Esophagus (tissue), 2 donors: ENCODE results near the gene OXSR1. TPM values are rescaled to one million over a fixed set of nuclear protein-coding genes. Genes with fewer than 3 reads are reported as not detected.
"Not testable (repeated sequence)": the region's sequence is repeated elsewhere in the genome, so short reads cannot be mapped to it uniquely, and the experiment has no call there.

Source experiments
- H3K27ac ChIP-seq, 2 donors: one replicate each; pipeline ENCODE4 v1.5.1; 2013; ENCODE audit warnings: low read depth in 2 of 2, mild to moderate bottlenecking in 2 of 2, inconsistent platforms in 1 of 2, low read length in 1 of 2, moderate library complexity in 1 of 2
- H3K27me3 ChIP-seq, 2 donors: one replicate each; pipeline ENCODE4 v1.6.1; 2013; ENCODE audit warnings: low read length in 2 of 2, control low read depth in 1 of 2, mild to moderate bottlenecking in 1 of 2; ENCODE audit not compliant: insufficient read depth in 2 of 2, control insufficient read depth in 1 of 2
- H3K36me3 ChIP-seq, 2 donors: one replicate each; pipeline ENCODE4 v1.6.1; 2013; ENCODE audit warnings: low read length in 1 of 2; ENCODE audit not compliant: control insufficient read depth in 2 of 2, insufficient read depth in 2 of 2
- H3K4me1 ChIP-seq, 2 donors: one replicate each; pipeline ENCODE4 v1.6.1; 2013; ENCODE audit warnings: low read length in 1 of 2; ENCODE audit not compliant: control insufficient read depth in 2 of 2, insufficient read depth in 2 of 2
- H3K4me3 ChIP-seq, 2 donors: one replicate each; pipeline ENCODE4 v1.5.1; 2013; ENCODE audit warnings: low read length in 2 of 2, mild to moderate bottlenecking in 2 of 2, low read depth in 1 of 2, moderate library complexity in 1 of 2
- H3K9me3 ChIP-seq, 2 donors: one replicate each; pipeline ENCODE4 v1.6.1; 2013; ENCODE audit warnings: mild to moderate bottlenecking in 2 of 2, low read depth in 1 of 2, low read length in 1 of 2, moderate library complexity in 1 of 2; ENCODE audit not compliant: control insufficient read depth in 2 of 2, insufficient read depth in 1 of 2
- WGBS, 2 donors: extraction: QIAGEN DNeasy Blood & Tissue Kit; methylation state at CpG; one replicate each; pipeline ENCODE4 v1.1.7; 2013; 5-methylcytosine and 5-hydroxymethylcytosine counted together
- polyA plus RNA-seq, 2 donors: library from polyadenylated mRNA; stranded (reverse); fragments of 200-250 nt; gene quantifications; one replicate each; pipeline ENCODE4 v1.2.3, GENCODE V29; 2013
- donor health status: healthy with polysubstance abuse.
- donor health status: Bipolar disorder and iron deficiency.

Gene OXSR1
- polyA plus RNA-seq, 2 donors, result 21.7 to 27.5 TPM

GRCh38 chr3:38153221-38153620 is 12.1 kb upstream of the OXSR1 start:
- peaks cover 0 to 6% of the 10 kb centered on the region in 2 donors for H3K4me1 ChIP-seq
- no peaks in the 10 kb centered on the region for H3K9me3 ChIP-seq
- peak overlapping the region; percentile 66 to 89 for H3K27ac ChIP-seq
- no peaks in the 10 kb centered on the region for H3K36me3 ChIP-seq
- H3K27me3 ChIP-seq, result no peaks in the 10 kb centered on the region
- H3K4me3 ChIP-seq, result no peak overlapping the region
- 86 to 90% methylated on average over 2 of the region's 2 CpGs for WGBS, 2 donors

- H3K27me3 ChIP-seq, result no peaks in the 10 kb centered on the region
- H3K4me1 ChIP-seq, result peaks cover 0 to 6% of the 10 kb centered on the region in 2 donors
- no peaks in the 10 kb centered on the region for H3K36me3 ChIP-seq
- peak overlapping the region in 1 of 2 donors; percentile 66 for H3K27ac ChIP-seq
- 58 to 68% methylated on average over 2 of the region's 2 CpGs for WGBS, 2 donors
- H3K4me3 ChIP-seq, result no peak overlapping the region
- H3K9me3 ChIP-seq, result no peaks in the 10 kb centered on the region
These were observed 11.3 kb upstream of the OXSR1 start for GRCh38 chr3:38154033-38154494.

DNA sequence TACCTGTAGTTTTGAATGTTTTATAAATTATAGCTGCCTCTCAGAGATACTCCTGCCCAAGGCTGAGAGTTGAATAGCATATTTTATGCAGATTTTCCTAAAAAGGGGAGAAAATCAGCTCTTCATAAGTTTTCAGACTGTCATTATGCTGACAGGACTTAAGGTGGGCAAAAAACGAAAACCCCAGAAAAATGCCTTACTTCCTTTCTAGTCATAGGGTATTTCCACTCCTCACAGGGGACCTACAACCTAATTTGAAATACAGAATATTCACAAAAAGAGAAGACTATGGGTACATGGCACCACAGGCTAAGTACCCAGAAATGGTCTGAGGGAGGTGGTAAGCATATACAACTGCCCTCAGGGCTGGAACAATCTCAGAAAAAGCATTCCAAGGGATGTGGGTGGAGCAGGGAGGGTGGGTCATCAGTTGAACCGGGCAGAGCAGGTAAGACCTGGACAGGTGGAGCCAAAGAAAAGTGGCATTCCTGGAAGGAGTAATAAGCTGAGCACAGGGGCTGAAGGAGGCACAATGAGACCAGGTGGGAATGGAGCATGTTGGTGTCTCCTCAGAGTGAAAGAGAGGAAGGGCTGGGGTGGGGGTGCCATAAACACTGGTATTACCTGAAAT is 10.6 kb upstream of the OXSR1 start:
- Histone ChIP-seq H3K9me3 (no peaks in the 10 kb centered on the region), H3K4me1 (peaks cover 0 to 6% of the 10 kb centered on the region in 2 donors), H3K27ac (peak overlapping the region; percentile 66 to 77), H3K4me3 (no peak overlapping the region), H3K36me3 (no peaks in the 10 kb centered on the region), H3K27me3 (no peaks in the 10 kb centered on the region)
- 56 to 57% methylated on average over 2 of the region's 2 CpGs for WGBS, 2 donors

GRCh38 chr3:38155825-38156224 is 9.5 kb upstream of the OXSR1 start:
- peaks cover 0 to 6% of the 10 kb centered on the region in 2 donors for H3K4me1 ChIP-seq
- H3K27ac ChIP-seq, result no peak overlapping the region
- no peak overlapping the region for H3K4me3 ChIP-seq
- 93 to 99% methylated on average over 2 of the region's 2 CpGs for WGBS, 2 donors
- no peaks in the 10 kb centered on the region for H3K27me3 ChIP-seq
- no peaks in the 10 kb centered on the region for H3K36me3 ChIP-seq
- H3K9me3 ChIP-seq, result no peaks in the 10 kb centered on the region

DNA sequence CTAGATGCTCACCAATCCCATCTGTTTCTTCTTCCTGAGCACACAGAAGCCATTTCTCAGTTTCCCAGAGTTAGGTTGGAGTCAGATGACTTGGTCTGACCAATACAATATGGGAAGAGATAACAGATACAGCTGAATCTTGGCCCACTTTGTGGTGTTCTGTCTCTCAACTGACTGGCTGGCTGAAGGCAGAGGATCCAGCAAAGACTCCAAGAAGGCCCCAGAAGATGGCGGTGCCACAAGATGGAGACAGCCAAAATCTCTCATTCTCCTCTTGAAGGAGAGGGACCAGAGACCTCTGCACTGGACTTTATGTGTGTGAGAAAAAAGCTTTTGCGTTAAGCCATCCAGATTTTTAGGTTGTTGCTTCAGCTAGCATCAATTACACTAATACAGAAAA is 8.2 kb upstream of the OXSR1 start:
- Histone ChIP-seq H3K4me1 (peaks cover 0 to 6% of the 10 kb centered on the region in 2 donors), H3K4me3 (no peak overlapping the region), H3K27ac (no peak overlapping the region), H3K27me3 (no peaks in the 10 kb centered on the region), H3K36me3 (no peaks in the 10 kb centered on the region), H3K9me3 (no peaks in the 10 kb centered on the region)
- WGBS, 2 donors, result 84 to 91% methylated on average over 2 of the region's 2 CpGs

- no peaks in the 10 kb centered on the region for H3K27me3 ChIP-seq
- H3K4me1 ChIP-seq, result peaks cover 0 to 4% of the 10 kb centered on the region in 2 donors
- no peaks in the 10 kb centered on the region for H3K36me3 ChIP-seq
- no peak overlapping the region for H3K27ac ChIP-seq
- H3K4me3 ChIP-seq, result no peak overlapping the region
- no peaks in the 10 kb centered on the region for H3K9me3 ChIP-seq
- 54 to 66% methylated on average over 3 of the region's 3 CpGs for WGBS, 2 donors
These were observed 7.7 kb upstream of the OXSR1 start for GRCh38 chr3:38157595-38157994.

GRCh38 chr3:38158472-38158871 is 6.9 kb upstream of the OXSR1 start:
- Histone ChIP-seq H3K27ac (no peak overlapping the region), H3K9me3 (no peaks in the 10 kb centered on the region), H3K4me3 (no peak overlapping the region), H3K36me3 (no peaks in the 10 kb centered on the region), H3K27me3 (no peaks in the 10 kb centered on the region), H3K4me1 (peaks cover 0 to 4% of the 10 kb centered on the region in 2 donors)
- WGBS, 2 donors, result 80 to 82% methylated on average over 5 of the region's 5 CpGs

DNA sequence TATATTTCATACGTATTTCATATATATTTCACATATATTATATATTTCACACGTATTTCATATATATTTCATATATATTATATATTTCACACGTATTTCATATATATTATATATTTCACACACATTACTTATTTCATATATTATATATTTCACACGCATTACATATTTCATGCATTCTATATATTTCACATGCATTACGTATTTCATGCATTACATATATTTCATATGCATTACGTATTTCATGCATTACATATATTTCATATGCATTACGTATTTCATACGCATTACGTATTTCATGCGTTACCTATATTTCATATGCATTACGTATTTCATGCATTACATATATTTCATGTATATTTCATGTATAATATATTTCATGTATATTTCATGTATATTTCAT is 4.6 kb upstream of the OXSR1 start:
- H3K4me1 ChIP-seq, H3K27me3 ChIP-seq, H3K36me3 ChIP-seq, H3K27ac ChIP-seq, H3K4me3 ChIP-seq, H3K9me3 ChIP-seq: not testable (repeated sequence)
- WGBS, 2 donors, result 92 to 96% methylated on average over 11 of the region's 11 CpGs

DNA sequence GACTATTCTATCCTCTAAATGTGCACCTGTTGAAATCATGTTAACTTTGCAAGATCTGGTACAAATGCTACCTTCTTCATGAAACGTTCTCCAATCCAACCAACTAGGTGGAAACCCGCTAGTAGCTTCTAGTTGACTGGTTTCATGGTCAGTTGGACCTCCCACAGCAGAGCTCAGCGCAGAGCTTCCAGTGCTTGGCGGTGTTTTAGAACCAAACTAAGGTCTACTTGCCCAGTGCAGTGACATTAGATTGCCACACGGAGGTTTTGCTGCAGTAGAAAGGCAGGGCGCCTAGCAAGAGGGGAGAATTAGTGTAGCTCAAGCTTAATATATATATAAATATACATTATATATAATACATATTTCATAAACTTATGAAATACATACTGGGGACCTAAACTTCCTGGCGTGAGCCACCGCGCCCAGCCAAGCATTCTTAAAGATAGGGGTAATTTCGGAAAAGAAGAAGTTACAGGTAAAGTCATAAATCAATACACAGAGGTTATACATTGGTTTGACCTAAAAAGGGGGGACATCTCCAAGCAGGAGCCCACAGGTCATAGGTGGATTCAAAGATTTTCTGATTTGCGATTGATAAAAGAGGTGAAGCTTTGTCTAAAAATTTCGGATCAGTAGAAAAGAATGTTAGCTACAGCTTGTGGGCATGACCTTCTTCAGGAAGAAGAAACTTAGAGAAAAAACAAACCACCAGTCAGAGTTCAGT is 2.1 kb upstream of the OXSR1 start:
- no peaks in the 10 kb centered on the region for H3K27me3 ChIP-seq
- WGBS, 2 donors, result 90 to 94% methylated on average over 12 of the region's 12 CpGs
- H3K27ac ChIP-seq, result peak overlapping the region; percentile 4 to 22
- H3K4me1 ChIP-seq, result peaks cover 0 to 2% of the 10 kb centered on the region in 2 donors
- no peaks in the 10 kb centered on the region for H3K9me3 ChIP-seq
- H3K36me3 ChIP-seq, result no peaks in the 10 kb centered on the region
- no peak overlapping the region for H3K4me3 ChIP-seq
